Amygdala (tissue), 56 donors: Measurements from ENCODE around the gene HMGN1.

ENCODE experiments used
- DNase-seq, 56 donors: peaks; one replicate each; lab custom pipeline; 2025; lab: John Stamatoyannopoulos, UW

The HMGN1 gene

GRCh38 chr21:39313042-39313570 lies 35.8 kb downstream of the HMGN1 start:
- peak in 22 of 56 donors; percentile 19 to 79 (median 61) for DNase-seq

- DNase-seq: peak; percentile 26 to 97 (median 92)
These were observed 36.5 kb downstream of the HMGN1 start for GRCh38 chr21:39312112-39313041.

GRCh38 chr21:39311164-39311563 lies 37.7 kb downstream of the HMGN1 start:
- no peak for DNase-seq

GRCh38 chr21:39307466-39307865 lies 41.4 kb downstream of the HMGN1 start:
- no peak for DNase-seq

GRCh38 chr21:39300587-39300986 lies 48.3 kb downstream of the HMGN1 start:
- no peak for DNase-seq

- no peak for DNase-seq
These were observed 52.0 kb downstream of the HMGN1 start for GRCh38 chr21:39296891-39297290.
